Skeletal muscle tissue (tissue), 4 donors: ENCODE data around the gene PCYOX1L. TPM values are rescaled to one million over a fixed set of nuclear protein-coding genes. Genes with fewer than 3 reads are reported as not detected.

ENCODE experiments used
- H3K27ac ChIP-seq: one replicate; pipeline ENCODE4 v1.7.0; 2013; ENCODE audit warnings: mild to moderate bottlenecking, low read depth, low read length, inconsistent platforms
- H3K27me3 ChIP-seq, 3 donors: one replicate each; pipeline ENCODE4 v1.7.0; 2013; ENCODE audit warnings: low read length in 3 of 3; ENCODE audit not compliant: control insufficient read depth in 3 of 3, insufficient read depth in 3 of 3
- H3K36me3 ChIP-seq, 3 donors: one replicate each; pipeline ENCODE4 v1.7.0; 2013; ENCODE audit warnings: low read length in 3 of 3; ENCODE audit not compliant: control insufficient read depth in 3 of 3, insufficient read depth in 3 of 3
- H3K4me1 ChIP-seq, 3 donors: one replicate each; pipeline ENCODE4 v1.7.0; 2013; ENCODE audit warnings: low read length in 3 of 3, mild to moderate bottlenecking in 3 of 3; ENCODE audit not compliant: control insufficient read depth in 3 of 3, insufficient read depth in 3 of 3
- H3K4me3 ChIP-seq, 3 donors: one replicate each; pipeline ENCODE4 v1.7.0; 2013; ENCODE audit warnings: low read length in 3 of 3
- H3K9ac ChIP-seq, 3 donors: one replicate each; pipeline ENCODE4 v1.7.0; 2013; ENCODE audit warnings: low read length in 3 of 3, mild to moderate bottlenecking in 3 of 3, moderate library complexity in 2 of 3, low read depth in 1 of 3
- H3K9me3 ChIP-seq, 3 donors: one replicate each; pipeline ENCODE4 v1.7.0; 2013; ENCODE audit warnings: low read length in 3 of 3; ENCODE audit not compliant: control insufficient read depth in 3 of 3
- total RNA-seq: library from RNA; depleted of rRNA; stranded (reverse); fragments of >200 nt; gene quantifications from one replicate; pipeline ENCODE4 v1.2.3, GENCODE V29; 2014
- donor health status: Osteomylitis.

Gene PCYOX1L
- total RNA-seq, 1 donor from 2014 or later: 3.7 TPM

- H3K27me3 ChIP-seq: no peaks in the 10 kb centered on the region
- peaks cover under 1 to 2% (median under 1%) of the 10 kb centered on the region in 3 donors for H3K4me1 ChIP-seq
- peaks cover 38 to 61% (median 55%) of the 10 kb centered on the region in 3 donors for H3K36me3 ChIP-seq
- H3K27ac ChIP-seq: no peak overlapping the region
- no peaks in the 10 kb centered on the region for H3K9me3 ChIP-seq
- H3K9ac ChIP-seq: no peak overlapping the region
- H3K4me3 ChIP-seq: no peak overlapping the region
Measured at GRCh38 chr5:149352169-149352568, 5.7 kb upstream of the PCYOX1L start.

GRCh38 chr5:149353911-149354310 is 3.9 kb upstream of the PCYOX1L start:
- Histone ChIP-seq H3K9me3 (no peaks in the 10 kb centered on the region), H3K4me3 (no peak overlapping the region), H3K4me1 (peaks cover 9 to 13% (median 12%) of the 10 kb centered on the region in 3 donors), H3K36me3 (peaks cover 34 to 55% (median 41%) of the 10 kb centered on the region in 3 donors), H3K27ac (no peak overlapping the region), H3K9ac (no peak overlapping the region), H3K27me3 (no peaks in the 10 kb centered on the region)

GRCh38 chr5:149355688-149356087 is 2.2 kb upstream of the PCYOX1L start:
- H3K27ac ChIP-seq: no peak overlapping the region
- H3K4me3 ChIP-seq: no peak overlapping the region
- peaks cover 16 to 37% (median 24%) of the 10 kb centered on the region in 3 donors for H3K36me3 ChIP-seq

GRCh38 chr5:149356391-149356790 is 1.5 kb upstream of the PCYOX1L start:
- H3K9me3 ChIP-seq: no peaks in the 10 kb centered on the region
- H3K9ac ChIP-seq: no peak overlapping the region
- H3K27me3 ChIP-seq: no peaks in the 10 kb centered on the region
- no peak overlapping the region for H3K4me3 ChIP-seq
- H3K4me1 ChIP-seq: peaks cover 9 to 16% (median 12%) of the 10 kb centered on the region in 3 donors
- H3K27ac ChIP-seq: no peak overlapping the region
- peaks cover 10 to 32% (median 17%) of the 10 kb centered on the region in 3 donors for H3K36me3 ChIP-seq

More at GRCh38 chr5:149355688-149356087, 2.2 kb upstream of the PCYOX1L start:
- H3K9me3 ChIP-seq: no peaks in the 10 kb centered on the region
- H3K9ac ChIP-seq: no peak overlapping the region
- H3K4me1 ChIP-seq: peaks cover 9 to 16% (median 12%) of the 10 kb centered on the region in 3 donors
- H3K27me3 ChIP-seq: no peaks in the 10 kb centered on the region

GRCh38 chr5:149358294-149358651 is 427 bp downstream of the PCYOX1L start:
- Histone ChIP-seq H3K27me3 (no peaks in the 10 kb centered on the region), H3K9me3 (no peaks in the 10 kb centered on the region), H3K9ac (peak overlapping the region; percentile 61 to 82 (median 74)), H3K27ac (no peak overlapping the region), H3K4me1 (peaks cover 9 to 16% (median 12%) of the 10 kb centered on the region in 3 donors), H3K4me3 (peak overlapping the region; percentile 59 to 78 (median 78)), H3K36me3 (peaks cover 1 to 17% (median 2%) of the 10 kb centered on the region in 3 donors)

GRCh38 chr5:149358868-149359495 is 1.1 kb downstream of the PCYOX1L start:
- Histone ChIP-seq H3K9ac (no peak overlapping the region), H3K9me3 (no peaks in the 10 kb centered on the region), H3K36me3 (peaks cover 0 to 12% (median 2%) of the 10 kb centered on the region in 3 donors), H3K27me3 (no peaks in the 10 kb centered on the region), H3K4me3 (peak overlapping the region in 1 of 3 donors; percentile 59), H3K4me1 (peaks cover 9 to 16% (median 12%) of the 10 kb centered on the region in 3 donors), H3K27ac (no peak overlapping the region)

- Histone ChIP-seq H3K4me1 (peaks cover 9 to 16% (median 12%) of the 10 kb centered on the region in 3 donors), H3K9me3 (no peaks in the 10 kb centered on the region), H3K9ac (no peak overlapping the region), H3K36me3 (peaks cover 0 to 2% (median 2%) of the 10 kb centered on the region in 3 donors), H3K27me3 (no peaks in the 10 kb centered on the region), H3K27ac (no peak overlapping the region), H3K4me3 (no peak overlapping the region)
Measured at GRCh38 chr5:149360272-149360671, 2.4 kb downstream of the PCYOX1L start.

GRCh38 chr5:149362541-149362940 is 4.7 kb downstream of the PCYOX1L start:
- H3K27ac ChIP-seq: no peak overlapping the region
- H3K9ac ChIP-seq: no peak overlapping the region
- H3K36me3 ChIP-seq: peaks cover 0 to 2% (median 0%) of the 10 kb centered on the region in 3 donors
- peaks cover 8 to 16% (median 10%) of the 10 kb centered on the region in 3 donors for H3K4me1 ChIP-seq
- no peaks in the 10 kb centered on the region for H3K9me3 ChIP-seq
- H3K4me3 ChIP-seq: no peak overlapping the region
- no peaks in the 10 kb centered on the region for H3K27me3 ChIP-seq

- peak overlapping the region in 1 of 3 donors; percentile 47 for H3K9ac ChIP-seq
Measured at GRCh38 chr5:149363358-149363757, 5.5 kb downstream of the PCYOX1L start.

GRCh38 chr5:149363936-149364335 is 6.1 kb downstream of the PCYOX1L start:
- Histone ChIP-seq H3K4me1 (peaks cover 0 to 10% (median 7%) of the 10 kb centered on the region in 3 donors), H3K9me3 (no peaks in the 10 kb centered on the region), H3K9ac (no peak overlapping the region), H3K27me3 (no peaks in the 10 kb centered on the region), H3K4me3 (no peak overlapping the region), H3K27ac (no peak overlapping the region), H3K36me3 (peaks cover 0 to 2% (median 0%) of the 10 kb centered on the region in 3 donors)

More at GRCh38 chr5:149363358-149363757, 5.5 kb downstream of the PCYOX1L start:
- Histone ChIP-seq H3K4me3 (no peak overlapping the region), H3K4me1 (peaks cover 2 to 14% (median 9%) of the 10 kb centered on the region in 3 donors), H3K27me3 (no peaks in the 10 kb centered on the region), H3K27ac (no peak overlapping the region), H3K9me3 (no peaks in the 10 kb centered on the region), H3K36me3 (peaks cover 0 to 2% (median 0%) of the 10 kb centered on the region in 3 donors)
